ELF-1 (cell line): ENCODE results near the gene SFT2D1.
A peak's percentile ranks its signal among the peaks of the same experiment; 100 is the strongest.
"Not testable (repeated sequence)": the region's sequence is repeated elsewhere in the genome, so short reads cannot be mapped to it uniquely, and the experiment has no call there.

Experiments used
- DNase-seq: peaks from one replicate; pipeline ENCODE4 v3.0.0-alpha.2; 2016; ENCODE audit warnings: low read depth, low spot score

The SFT2D1 gene

DNA sequence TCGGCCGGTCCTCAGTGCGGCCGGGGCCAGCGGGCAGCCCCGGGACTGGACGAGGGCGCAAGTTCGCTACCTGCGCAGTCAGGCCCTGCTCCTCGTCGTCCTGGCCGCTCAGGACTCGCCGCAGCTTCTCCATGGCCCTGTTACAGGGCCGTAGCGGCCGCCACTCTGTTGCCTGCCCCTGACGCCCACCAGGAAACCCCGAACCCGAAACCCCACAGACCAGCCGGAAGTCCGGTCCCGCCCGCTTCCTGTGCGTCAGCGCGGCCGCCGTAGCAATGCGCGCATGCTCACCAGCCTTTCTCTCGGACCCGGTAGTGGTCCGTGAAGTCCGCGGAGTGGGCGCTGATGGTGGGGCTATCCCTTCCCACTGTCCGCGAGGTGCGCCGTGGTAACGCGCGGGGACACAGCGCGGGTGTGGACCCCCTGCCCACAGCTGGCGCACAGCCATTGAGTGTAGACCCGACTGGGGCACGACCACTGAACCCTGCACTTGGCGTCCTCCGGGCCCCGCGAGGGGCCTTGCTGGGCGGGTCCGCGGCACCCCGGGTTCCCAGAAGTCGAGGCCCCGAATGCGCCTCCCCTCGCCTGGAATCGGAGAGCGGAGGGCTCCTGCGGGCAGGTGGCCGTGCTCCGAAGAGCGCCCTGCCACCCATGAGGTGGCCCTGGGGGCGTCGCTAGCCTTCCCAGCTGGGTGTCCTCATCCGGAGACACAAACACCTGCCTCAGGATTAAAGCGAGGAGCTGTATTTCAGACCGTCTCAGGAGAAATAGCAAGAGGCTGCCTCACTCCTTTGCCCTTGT, at the start of gene SFT2D1:
TSS of gene SFT2D1 (minus strand) at position 197 of the 801 bp plus-strand sequence. CDS start at position 133, 64 bp downstream.
- peak; percentile 86 for DNase-seq

DNA sequence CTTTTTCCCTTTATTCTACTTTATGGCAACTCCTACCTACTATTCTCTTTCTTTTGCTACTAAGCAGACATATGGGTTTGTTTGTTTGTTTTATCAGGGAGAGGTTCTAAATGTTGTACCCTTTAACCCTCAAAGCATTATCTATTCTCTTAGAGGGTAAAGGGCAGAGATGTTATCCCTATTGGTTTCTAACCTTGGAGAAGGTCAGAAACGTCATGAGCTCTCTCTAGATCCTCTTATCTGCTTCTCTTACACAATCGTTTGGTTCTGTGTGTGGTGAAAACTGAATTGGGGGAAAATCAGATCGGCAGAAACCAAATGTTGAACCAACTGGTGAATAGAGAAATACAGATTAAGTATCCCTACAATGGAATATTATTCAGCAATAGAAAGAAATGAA, 46.8 kb upstream of the SFT2D1 start:
- no peak for DNase-seq

DNA sequence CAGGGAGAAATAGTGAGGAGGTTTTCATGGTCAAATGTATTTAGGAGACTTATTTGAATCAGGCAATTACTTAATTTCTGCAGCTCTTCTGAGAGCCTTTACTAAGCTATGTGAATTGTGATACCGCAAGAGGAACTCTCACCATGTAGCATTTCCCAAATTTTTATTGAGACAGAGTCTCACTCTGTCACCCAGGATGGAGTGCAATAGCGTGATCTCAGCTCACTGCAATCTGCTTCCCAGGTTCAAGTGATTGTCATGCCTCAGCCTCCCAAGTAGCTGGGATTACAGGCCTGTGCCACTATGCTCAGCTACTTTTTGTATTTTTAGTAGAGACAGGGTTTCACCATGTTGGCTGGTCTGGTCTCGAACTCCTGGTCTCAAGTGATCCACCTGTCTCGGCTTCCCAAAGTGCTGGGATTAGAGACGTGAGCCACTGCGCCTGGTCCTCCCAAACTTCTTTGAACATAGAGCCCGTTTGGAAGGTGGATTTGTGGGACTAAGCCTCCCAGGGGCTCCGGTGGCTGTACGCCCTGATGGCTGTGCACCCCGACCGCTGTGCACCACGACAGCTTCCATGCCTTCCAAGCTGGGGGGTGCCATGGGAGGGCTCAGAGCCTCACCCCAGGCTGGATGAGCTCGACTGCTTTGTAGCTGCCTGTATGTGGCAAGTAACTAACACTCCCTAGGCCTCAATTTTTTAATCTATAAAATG, 46.1 kb upstream of the SFT2D1 start:
- DNase-seq = no peak

GRCh38 chr6:166387642-166388289, 45.4 kb upstream of the SFT2D1 start:
- no peak for DNase-seq

- DNase-seq = not testable (repeated sequence)
These were observed 44.8 kb upstream of the SFT2D1 start for GRCh38 chr6:166387098-166387497.

DNA sequence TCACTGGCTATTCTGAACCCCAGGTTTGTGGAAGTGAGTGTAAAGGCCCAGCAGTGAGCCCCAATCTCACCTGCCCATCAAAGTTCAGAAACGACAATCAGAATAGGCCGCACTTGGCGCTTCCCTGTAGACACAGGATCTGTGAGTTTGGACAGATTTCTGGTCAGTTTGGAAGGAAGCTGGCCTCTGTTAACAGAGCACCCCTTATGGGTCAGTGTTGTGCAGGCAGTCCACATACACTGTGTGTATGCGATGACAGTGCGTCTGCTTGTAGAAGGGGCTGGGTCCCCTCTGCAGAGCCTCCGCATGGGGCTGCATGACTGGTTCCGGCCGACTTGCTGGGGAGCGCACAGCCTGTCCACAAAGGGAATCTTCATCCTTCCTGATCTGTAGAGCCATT, 43.8 kb upstream of the SFT2D1 start:
- no peak for DNase-seq

DNA sequence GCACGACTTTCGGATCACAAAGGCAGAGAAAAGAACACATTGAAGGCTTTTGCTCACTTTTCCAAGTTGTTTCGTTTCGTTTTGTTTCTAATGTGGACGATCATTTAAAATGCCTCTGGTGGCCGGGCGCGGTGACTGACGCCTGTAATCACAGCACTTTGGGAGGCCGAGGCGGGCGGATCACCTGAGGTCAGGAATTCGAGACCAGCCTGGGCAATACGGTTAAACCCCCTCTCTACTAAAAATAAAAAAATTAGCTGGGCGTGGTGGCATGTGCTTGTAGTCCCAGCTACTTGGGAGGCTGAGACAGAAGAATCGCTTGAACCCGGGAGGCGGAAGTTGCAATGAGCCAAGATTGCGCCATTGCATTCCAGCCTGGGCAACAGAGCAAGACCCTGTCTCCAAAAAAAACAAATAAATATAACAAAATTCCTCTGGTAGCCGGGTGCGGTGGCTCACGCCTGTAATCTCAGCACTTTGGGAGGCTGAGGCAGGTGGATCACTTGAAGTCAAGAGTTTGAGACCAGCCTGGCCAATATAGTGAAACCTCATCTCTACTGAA, 41.5 kb upstream of the SFT2D1 start:
- DNase-seq = not testable (repeated sequence)

DNA sequence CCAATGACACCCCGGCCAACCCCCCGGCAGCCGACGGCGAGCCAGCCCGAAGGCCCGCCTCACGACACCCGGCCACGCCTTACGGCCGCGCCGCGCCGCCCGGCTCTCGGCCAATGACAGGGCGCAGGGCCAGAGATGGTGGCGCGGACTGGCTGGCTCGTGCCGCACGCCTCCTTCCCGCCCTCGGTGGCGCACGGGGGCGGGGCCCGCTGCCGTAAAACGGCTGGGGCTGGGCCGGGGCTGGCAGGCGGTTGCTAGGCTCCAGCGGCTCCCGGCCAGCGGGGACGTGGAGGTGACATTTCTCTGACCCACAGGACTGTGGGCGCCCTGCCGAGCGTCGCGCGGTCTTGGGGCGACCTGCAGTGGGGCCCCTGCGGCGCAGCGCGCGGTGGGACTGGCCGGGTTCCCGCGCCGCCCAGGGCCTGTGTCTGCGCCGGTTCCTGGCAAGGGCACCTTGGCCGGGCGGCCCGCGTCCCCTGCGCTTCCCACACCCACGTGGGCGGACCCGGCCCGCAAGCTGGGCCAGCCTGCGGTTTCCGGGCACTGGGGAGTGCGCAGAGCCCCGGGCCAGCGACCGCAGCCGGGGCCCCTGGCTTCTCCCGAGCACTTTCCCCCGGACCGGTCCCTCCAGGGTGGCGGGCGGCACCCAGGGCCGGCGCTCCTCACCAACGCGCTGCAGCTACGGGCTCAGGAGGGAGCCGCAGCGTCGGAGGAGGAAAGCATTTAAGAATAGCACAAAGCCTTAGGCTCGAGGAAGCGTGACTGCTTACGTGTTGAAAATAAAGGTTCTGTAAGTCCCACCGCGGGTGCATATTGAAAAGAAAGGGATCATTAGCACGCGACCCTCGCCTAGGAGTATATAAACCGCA, 40.8 kb upstream of the SFT2D1 start, which contains the start of gene MPC1:
TSS of gene MPC1 (minus strand) at position 8 of the 869 bp plus-strand sequence. CDS start 64 bp downstream, outside the sequence.
- peak; percentile 98 for DNase-seq

DNA sequence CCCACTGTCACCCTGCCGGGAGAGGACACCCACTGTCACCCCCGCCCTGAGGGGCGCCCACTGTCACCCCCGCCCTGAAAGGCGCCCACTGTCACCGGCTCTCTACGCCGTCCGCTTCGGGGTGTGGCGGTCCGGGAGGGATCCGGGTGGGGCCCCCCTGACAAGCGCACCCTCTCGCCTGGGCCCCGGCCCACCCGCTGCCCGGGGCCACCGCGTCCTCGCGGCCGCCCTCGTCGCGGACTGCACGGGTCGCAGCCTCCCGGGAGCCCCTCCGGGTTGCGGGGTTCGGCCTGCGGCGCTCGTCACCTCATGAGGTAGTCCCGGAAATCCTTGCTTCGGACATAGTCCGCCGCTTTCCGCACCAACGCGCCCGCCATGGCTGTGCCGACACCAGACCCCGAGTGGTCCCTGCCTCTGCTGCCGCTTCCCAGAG, 40.2 kb upstream of the SFT2D1 start:
- DNase-seq = no peak

DNA sequence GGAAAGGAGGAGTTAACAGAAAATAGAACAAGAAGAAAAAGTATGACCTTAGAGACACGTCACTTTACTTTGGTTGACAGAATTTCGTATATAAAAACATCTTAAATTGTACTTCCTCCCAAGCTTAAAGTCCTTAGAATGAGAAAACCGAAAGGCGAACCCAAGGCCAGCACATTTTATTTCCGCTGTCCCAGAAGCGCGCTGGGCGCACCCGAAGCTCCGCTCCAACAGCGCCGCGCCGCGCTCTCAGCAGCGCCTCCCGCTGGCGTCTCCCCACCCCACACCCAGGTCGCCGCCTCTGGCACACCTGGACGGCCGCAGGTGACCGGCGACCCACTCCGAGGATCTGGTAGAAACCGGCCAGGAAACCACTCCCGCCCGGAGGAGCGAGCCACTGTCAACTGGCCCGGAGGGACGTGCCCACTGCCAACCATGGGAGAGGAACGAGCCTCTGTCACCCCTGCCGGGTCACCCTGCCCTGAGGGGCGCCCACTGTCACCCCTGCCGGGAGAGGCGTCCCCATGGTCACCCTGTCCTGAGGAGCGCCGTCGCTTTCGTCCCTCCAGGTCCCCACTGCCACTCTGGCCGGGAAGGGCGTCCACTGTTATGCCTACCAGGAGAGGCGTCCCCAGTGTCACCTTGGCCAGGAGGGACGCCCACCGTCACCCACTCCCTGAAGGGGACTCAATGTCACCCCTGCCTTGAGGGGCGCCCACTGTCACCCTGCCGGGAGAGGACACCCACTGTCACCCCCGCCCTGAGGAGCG, 39.6 kb upstream of the SFT2D1 start:
- DNase-seq = peak; percentile 87

DNA sequence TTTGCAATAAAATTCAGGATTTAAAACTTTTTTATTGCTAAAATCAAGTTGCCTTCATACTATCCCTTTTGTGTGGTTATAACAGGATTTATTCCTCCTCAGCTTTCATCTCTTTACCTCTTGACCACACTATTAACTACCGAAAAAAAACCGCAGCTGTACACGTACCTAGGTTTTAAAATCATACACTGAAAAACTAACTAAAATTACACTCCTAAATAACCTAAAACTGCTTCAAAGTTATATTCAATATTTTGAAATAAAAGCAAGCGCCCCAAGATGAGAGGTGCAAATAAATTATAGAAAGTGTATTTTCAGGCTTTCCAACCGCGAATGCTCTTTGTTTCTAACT, 39.0 kb upstream of the SFT2D1 start:
- no peak for DNase-seq

GRCh38 chr6:166379800-166380199, 37.5 kb upstream of the SFT2D1 start:
- no peak for DNase-seq

DNA sequence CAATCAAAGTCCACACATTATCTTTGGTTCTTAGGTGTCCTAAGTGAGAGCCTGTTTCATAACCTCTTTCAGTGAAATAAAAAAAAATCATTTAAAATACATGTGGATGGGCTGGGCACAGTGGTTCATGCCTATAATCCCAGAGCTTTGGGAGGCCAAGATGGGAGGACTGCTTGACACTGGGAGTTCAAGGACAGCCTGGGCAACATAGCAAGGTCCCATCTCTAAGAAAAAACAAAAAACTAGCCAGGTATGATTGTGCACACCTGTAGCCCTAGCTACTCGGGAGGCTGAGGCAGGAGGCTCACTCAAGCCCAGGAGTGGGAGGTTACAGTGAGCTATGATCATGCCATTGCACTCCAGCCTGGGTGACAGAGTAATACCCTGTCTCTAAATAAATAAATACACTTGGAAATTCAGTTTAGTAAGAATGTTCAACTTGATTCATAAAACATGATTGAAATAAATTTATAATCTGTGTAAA, 36.8 kb upstream of the SFT2D1 start:
- DNase-seq = no peak

- DNase-seq = no peak
These were observed 35.4 kb upstream of the SFT2D1 start for GRCh38 chr6:166377721-166378120.

DNA sequence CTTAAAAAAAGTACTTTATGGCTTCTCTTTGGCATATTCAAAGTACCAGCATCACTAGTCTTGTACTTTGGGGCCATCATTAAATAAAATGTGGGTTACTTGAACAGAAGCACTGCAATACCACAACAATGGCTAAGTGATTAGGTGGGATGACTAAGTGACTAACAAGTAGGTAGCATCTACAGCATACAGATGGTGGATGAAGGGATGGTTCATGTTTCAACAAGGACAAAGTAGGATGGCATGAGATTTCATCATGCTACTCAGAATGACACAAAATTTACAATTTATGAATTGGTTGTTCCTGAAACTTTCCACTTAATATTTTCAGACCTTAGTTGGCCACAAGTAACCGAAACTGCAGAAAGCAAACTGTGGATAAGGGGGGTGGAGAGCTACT, 32.7 kb upstream of the SFT2D1 start:
- DNase-seq = no peak

DNA sequence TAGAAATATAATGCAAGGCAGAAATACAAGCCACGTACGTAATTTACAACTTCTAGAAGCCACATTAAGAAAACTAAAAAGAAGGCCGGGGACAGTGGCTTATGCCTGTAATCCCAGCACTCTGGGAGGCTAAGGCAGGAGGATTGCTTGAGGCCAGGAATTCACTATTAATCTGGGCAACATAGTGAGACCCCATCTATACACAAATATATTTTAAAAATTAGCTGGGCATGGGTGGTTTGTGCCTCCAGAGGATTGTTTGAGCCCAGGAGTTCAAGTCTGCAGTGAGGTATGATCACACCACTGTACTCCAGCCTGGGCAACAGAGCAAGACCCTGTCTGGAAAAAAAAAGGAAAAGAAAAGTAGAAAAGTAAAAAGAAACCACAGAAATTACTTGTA, 28.1 kb upstream of the SFT2D1 start:
- no peak for DNase-seq

DNA sequence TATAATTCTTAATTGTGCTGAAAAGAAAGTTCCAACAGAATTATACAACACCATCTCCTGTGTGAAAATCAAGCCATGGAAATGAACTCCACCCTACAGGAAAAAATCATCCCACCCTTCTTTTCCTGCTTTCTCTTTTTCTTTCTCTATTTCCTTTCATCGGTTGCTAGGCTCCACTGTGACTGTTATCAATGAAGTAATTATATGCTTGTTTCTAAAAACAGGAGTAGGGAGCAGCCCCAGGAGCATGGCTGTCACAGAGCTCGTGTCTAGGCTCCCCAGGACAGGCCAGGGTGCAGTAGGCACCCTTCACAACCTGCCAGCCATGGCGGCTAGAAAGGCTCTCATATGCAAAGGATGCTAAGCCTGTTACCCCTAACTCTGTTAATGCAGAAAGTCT, 27.4 kb upstream of the SFT2D1 start:
- no peak for DNase-seq

DNA sequence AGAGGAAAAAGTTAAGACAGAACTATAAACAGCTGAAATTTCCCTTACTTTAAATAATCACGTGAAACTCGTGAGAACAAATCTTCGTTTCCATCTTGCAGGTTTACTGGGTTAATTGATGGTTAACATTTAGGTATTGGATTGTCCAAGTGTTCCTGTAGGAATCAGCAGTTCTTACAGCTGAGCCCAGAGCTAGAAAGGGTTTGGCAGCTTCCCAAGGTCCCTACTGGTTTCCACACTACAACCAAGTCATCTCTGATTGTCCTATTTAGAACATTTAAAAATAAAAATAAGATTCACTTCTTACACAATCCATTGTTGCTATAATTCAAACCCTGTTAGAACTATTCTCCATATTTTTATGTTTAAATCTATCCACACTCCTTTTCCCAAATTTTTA, 24.6 kb upstream of the SFT2D1 start:
- DNase-seq = no peak

- no peak for DNase-seq
These were observed 23.5 kb upstream of the SFT2D1 start for GRCh38 chr6:166365806-166366205.

DNA sequence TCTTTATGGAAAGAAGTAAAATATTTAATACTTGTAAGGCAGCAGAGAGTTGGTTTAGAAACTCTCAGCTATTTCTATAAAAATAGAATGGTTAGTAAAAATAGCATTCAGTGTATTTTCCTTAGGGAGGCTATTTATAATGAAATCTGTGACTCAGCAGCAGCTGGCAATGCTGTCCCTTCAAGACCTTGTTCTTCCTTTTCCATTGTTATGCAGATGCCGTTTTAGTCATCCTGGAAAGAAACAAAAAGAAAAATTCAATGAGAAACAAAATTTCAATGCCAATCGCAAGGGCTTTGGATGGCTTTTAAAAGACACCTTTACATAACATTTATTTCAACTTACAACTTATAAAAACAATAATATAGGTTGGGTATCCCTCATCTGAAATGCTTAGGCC, 22.9 kb upstream of the SFT2D1 start:
- DNase-seq = no peak
